H7 (cell line): ENCODE measurements around the gene MDH1. TPM values are rescaled to one million over a fixed set of nuclear protein-coding genes. Genes with fewer than 3 reads are reported as not detected.
A peak's percentile ranks its signal among the peaks of the same experiment; 100 is the strongest.
"Not testable (repeated sequence)": the region's sequence is repeated elsewhere in the genome, so short reads cannot be mapped to it uniquely, and the experiment has no call there.

Source experiments
- DNase-seq: peaks from one replicate; pipeline ENCODE4 v3.0.0; 2012
- H3K27me3 ChIP-seq: 2 replicates; pipeline ENCODE4 v1.6.0; 2011; ENCODE audit warnings: mild to moderate bottlenecking, low read length; ENCODE audit not compliant: control insufficient read depth, insufficient read depth
- H3K36me3 ChIP-seq: replicated peaks from 2 replicates; pipeline ENCODE4 v1.5.1; 2011; ENCODE audit warnings: low read length; ENCODE audit not compliant: control insufficient read depth, insufficient read depth
- H3K4me3 ChIP-seq: 2 replicates; pipeline ENCODE4 v1.5.1; 2011; ENCODE audit warnings: low read depth, mild to moderate bottlenecking, control low read depth, low read length, moderate library complexity; ENCODE audit not compliant: insufficient read depth
- total RNA-seq: library from RNA; depleted of rRNA; stranded (reverse); fragments of >200 nt; shearing (Covaris generic); gene quantifications from 2 replicates; pipeline ENCODE4 v1.2.3, GENCODE V29; 2014; rRNA removed

Gene MDH1
- 290 and 338 TPM in 2 replicates for total RNA-seq

DNA sequence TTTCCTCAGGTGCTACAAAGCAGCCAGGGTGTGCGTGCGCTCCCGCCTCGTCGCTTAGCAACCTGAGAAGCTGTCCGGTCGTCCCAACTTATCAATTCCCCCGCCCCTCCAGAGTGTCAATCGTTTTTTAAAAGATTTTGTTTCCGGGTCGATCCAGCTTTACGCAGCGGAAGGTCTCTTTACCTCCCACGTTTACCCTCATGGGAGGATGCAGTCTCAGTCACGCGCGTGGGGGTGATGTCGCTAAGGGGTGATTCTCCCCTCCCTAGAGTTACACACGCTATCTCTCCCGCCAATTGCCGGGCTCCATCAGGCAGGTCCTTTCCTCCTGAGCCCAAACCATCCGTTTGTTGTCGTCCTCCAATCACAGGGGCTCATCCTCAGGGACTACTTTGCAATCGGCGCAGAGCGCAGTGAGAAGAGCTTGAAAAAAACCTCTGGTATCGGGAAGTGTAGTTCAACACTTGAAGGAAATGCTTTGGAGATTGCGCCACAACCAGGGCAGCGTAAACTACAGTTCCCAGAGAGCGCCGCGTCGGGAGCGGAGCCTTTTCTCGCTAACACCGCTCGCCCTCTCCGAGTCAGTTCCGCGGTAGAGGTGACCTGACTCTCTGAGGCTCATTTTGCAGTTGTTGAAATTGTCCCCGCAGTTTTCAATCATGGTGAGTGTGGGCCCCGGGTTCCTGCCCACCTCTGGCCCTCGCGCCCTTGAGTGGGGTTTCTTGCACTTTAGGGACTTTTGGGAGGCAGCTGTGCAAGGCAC, at the start of gene MDH1, which contains the start of gene WDPCP:
Gene MDH1 (plus strand): TSS at position 579 of the 763 bp plus-strand sequence. CDS start 81 bp downstream, at position 660.
Gene WDPCP (minus strand): TSS at position 93 of the 763 bp plus-strand sequence. CDS start 206 bp downstream, outside the sequence.
- Histone ChIP-seq H3K36me3 (peaks cover 5% of the 10 kb centered on the region), H3K27me3 (no peaks in the 10 kb centered on the region), H3K4me3 (peak within 1 kb of the TSS; percentile 84)
- DNase-seq, result peak; percentile 73

- DNase-seq, result no peak
- H3K36me3 ChIP-seq, result no peaks in the 10 kb centered on the region
These were observed 49.2 kb upstream of the MDH1 start for GRCh38 chr2:63539416-63540162.

DNA sequence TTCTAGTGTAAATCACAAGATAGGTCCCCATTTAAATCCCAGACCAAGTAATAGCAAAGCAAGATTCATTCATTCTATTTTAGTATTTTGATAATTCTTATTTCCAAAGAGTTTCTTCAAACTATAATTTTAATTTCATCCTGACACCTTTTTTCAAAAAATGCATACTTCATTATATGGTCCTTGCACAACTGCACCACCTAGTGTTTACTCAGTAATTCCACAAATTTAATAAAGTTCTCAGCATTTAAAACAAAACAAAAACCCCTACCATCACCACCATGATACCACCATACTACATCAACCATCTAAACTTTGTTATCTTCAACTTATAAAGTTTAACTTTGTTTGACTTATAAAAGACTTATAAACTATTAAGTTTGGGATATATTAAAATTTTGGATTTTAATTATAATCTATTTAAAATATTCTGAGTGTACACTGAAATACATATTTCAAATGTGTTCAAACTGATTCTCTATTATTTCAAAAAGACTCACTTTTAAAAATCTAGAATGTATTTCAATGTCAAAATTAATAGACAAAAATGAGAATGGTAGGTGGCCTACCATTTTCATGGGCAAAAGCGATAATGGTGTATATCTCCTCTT, 44.6 kb upstream of the MDH1 start:
- Histone ChIP-seq H3K27me3 (no peaks in the 10 kb centered on the region), H3K36me3 (no peaks in the 10 kb centered on the region)
- no peak for DNase-seq

More at GRCh38 chr2:63539416-63540162, 49.2 kb upstream of the MDH1 start:
- no peaks in the 10 kb centered on the region for H3K27me3 ChIP-seq
- H3K4me3 ChIP-seq, result no peak overlapping the region

DNA sequence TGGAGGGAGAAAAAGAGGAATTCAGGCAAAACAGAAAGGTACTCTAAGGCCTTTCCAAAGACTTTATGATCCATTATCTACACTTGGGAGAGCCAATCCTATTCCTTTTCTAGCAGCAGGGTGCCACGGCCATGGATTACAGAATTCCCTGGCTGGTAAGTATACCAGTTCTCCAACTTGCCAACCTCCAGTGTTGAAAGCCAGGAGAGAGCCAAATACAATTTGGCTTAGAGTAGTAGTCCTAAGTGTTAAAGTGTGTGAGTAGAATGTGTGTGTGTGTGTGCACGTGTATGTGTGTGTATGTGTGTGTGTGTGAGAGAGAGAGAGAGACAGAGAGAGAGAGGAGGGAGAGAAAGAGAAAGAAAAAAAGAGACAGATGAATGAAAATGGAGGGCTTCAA, 43.7 kb upstream of the MDH1 start:
- Histone ChIP-seq H3K4me3 (no peak overlapping the region), H3K36me3 (no peaks in the 10 kb centered on the region), H3K27me3 (no peaks in the 10 kb centered on the region)
- DNase-seq, result no peak

More for the DNA sequence above, 44.6 kb upstream of the MDH1 start:
- H3K4me3 ChIP-seq, result no peak overlapping the region

- no peaks in the 10 kb centered on the region for H3K27me3 ChIP-seq
- H3K4me3 ChIP-seq, result no peak overlapping the region
- no peaks in the 10 kb centered on the region; the same call in 1 of the 2 replicates for H3K36me3 ChIP-seq
- DNase-seq, result no peak
These were observed 35.7 kb upstream of the MDH1 start for GRCh38 chr2:63553049-63553448.

- DNase-seq, result no peak
- no peak overlapping the region for H3K4me3 ChIP-seq
- H3K27me3 ChIP-seq, result no peaks in the 10 kb centered on the region
- H3K36me3 ChIP-seq, result no peaks in the 10 kb centered on the region; the same call in 1 of the 2 replicates
These were observed 33.5 kb upstream of the MDH1 start for GRCh38 chr2:63555299-63555698.

- H3K27me3 ChIP-seq, result no peaks in the 10 kb centered on the region
- H3K36me3 ChIP-seq, result no peaks in the 10 kb centered on the region; the same call in 1 of the 2 replicates
- DNase-seq, result no peak
- H3K4me3 ChIP-seq, result no peak overlapping the region
These were observed 32.8 kb upstream of the MDH1 start for GRCh38 chr2:63555931-63556330.

DNA sequence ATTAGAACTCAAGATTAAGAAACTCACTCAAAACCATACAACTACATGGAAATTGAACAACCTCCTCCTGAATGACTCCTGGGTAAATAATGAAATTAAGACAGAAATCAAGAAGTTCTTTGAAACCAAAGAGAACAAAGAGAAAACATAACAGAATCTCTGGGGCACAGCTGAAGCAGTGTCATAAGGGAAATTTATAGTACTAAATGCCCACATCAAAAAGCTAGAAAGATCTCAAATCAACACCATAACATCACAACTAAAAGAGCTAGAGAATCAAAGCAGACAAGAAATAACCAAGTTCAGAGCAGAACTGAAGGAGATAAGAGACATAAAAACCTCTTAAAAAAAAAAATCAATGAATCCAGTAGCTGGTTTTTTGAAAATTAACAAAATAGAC, 30.9 kb upstream of the MDH1 start:
- not testable (repeated sequence) for H3K27me3 ChIP-seq, H3K4me3 ChIP-seq, H3K36me3 ChIP-seq, DNase-seq

DNA sequence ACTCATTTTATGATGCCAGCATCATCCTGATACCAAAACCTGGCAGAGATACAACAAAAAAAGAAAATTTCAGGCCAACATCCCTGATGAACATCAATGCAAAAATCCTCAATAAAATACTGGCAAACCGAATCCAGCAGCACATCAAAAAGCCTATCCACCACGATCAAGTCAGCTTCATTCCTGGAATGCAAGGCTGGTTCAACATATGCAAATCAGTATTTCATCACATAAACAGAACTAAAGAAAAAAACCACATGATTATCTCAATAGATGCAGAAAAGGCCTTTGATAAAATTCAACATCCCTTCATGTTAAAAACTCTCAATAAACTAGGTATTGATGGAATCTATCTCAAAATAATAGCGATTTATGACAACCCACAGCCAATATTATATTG, 29.8 kb upstream of the MDH1 start:
- H3K4me3 ChIP-seq, DNase-seq, H3K27me3 ChIP-seq, H3K36me3 ChIP-seq: not testable (repeated sequence)

GRCh38 chr2:63562751-63563150, 26.0 kb upstream of the MDH1 start:
- no peak overlapping the region for H3K4me3 ChIP-seq
- no peak for DNase-seq
- no peaks in the 10 kb centered on the region for H3K27me3 ChIP-seq
- H3K36me3 ChIP-seq, result no peaks in the 10 kb centered on the region; the same call in 1 of the 2 replicates

GRCh38 chr2:63569740-63570139, 19.0 kb upstream of the MDH1 start:
- Histone ChIP-seq H3K27me3 (no peaks in the 10 kb centered on the region), H3K4me3 (no peak overlapping the region), H3K36me3 (no peaks in the 10 kb centered on the region)
- no peak for DNase-seq

DNA sequence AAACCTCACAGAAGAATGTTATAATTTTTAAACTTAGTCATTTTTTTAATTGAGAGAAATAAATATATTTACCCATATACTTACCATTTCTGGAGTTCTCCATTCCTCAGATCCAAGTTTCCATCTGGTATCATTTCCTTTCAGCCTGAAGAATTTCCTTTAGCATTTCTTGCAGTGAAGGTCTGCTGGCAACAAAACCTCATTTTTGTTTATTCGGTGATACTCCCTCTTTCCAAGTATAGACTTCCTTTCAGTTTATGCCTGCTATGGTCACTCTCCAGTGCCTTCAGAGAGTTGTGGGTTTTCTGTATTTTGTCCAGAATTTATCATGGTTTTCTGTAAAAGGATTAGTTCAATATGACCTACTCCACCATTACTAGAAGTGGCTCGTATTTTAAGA, 17.5 kb upstream of the MDH1 start:
- Histone ChIP-seq H3K4me3 (no peak overlapping the region), H3K36me3 (no peaks in the 10 kb centered on the region), H3K27me3 (no peaks in the 10 kb centered on the region)
- DNase-seq, result no peak

DNA sequence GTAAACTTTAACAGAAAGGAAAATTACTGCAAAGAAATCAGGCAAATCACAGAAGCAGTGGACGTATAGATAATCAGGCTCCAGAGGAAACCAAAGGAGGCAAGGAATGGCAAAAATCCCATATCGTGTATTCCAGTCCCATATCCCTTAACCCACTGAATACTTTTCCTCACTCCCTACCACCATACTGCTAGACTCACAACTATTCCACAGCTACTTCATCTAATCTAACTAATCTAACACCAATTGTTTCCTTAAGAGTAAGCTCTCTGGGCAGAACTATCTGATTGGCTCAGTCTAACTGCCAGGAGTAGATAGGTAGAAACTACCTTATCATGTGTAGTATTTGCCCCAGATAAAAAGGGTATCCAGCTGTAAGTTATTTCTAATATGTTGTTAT, 16.8 kb upstream of the MDH1 start:
- H3K36me3 ChIP-seq, result no peaks in the 10 kb centered on the region
- H3K27me3 ChIP-seq, result no peaks in the 10 kb centered on the region
- no peak overlapping the region for H3K4me3 ChIP-seq
- DNase-seq, result no peak

- H3K27me3 ChIP-seq, H3K4me3 ChIP-seq, DNase-seq, H3K36me3 ChIP-seq: not testable (repeated sequence)
These were observed 15.7 kb upstream of the MDH1 start for GRCh38 chr2:63573026-63573425.
